B cell (primary cell): ENCODE results near the gene DDX20. TPM values are rescaled to one million over a fixed set of nuclear protein-coding genes. Genes with fewer than 3 reads are reported as not detected.

Source experiments
- ATAC-seq: fragments of 200-7000 bp; cut with Tn5 transposase; one replicate; pipeline ENCODE4 v1.10.0; 2021; ENCODE audit warnings: low read depth, mild to moderate bottlenecking, moderate number of reproducible peaks, moderate library complexity
- CTCF ChIA-PET: fragments of 350-600 bp; sonication (Branson Sonifier 250); formaldehyde crosslinking; loops from one replicate; lab custom pipeline; 2021; ENCODE audit warnings: antibody characterized with exemption, inconsistent platforms; lab: Charles Lee
- POLR2A ChIA-PET: fragments of 350-600 bp; sonication (Branson Sonifier 250); formaldehyde crosslinking; loops from one replicate; lab custom pipeline; 2021; ENCODE audit warnings: antibody characterized with exemption; lab: Charles Lee
- DNase-seq: peaks from one replicate; pipeline ENCODE4 v3.0.0; 2013
- H2AFZ ChIP-seq: 2 replicates; pipeline ENCODE4 v1.6.1; 2012; ENCODE audit warnings: mild to moderate bottlenecking, low read depth, low read length; ENCODE audit not compliant: insufficient read depth, poor library complexity, severe bottlenecking
- H3K27ac ChIP-seq, 2 donors: 1 replicate in 1 of 2; 2 replicates in 1 of 2; pipeline ENCODE4 v1.5.1; 2012 to 2013; ENCODE audit warnings: low read length in 2 of 2, mild to moderate bottlenecking in 2 of 2, moderate library complexity in 1 of 2
- H3K27me3 ChIP-seq, 4 experiments: fragments of 200-600 bp in 1 of 4; sonication (generic) in 1 of 4; replicated peaks in 1 of 4; 1 replicate in 2 of 4; 2 replicates in 2 of 4; pipeline versions ENCODE4 v1.6.1 to v1.7.0; 2013 to 2016; ENCODE audit warnings: low read length in 3 of 4, mild to moderate bottlenecking in 2 of 4, mixed read lengths in 1 of 4, moderate library complexity in 1 of 4; ENCODE audit not compliant: insufficient read depth in 4 of 4, control insufficient read depth in 3 of 4; ENCODE audit errors: control extremely low read depth in 1 of 4
- H3K36me3 ChIP-seq, 2 experiments: replicated peaks in 1 of 2; 1 replicate in 1 of 2; 2 replicates in 1 of 2; pipeline versions ENCODE4 v1.6.1 to v1.7.1; 2013; ENCODE audit warnings: low read length in 1 of 2; ENCODE audit not compliant: insufficient read depth in 2 of 2, control insufficient read depth in 1 of 2; ENCODE audit errors: control extremely low read depth in 1 of 2, extremely low read depth in 1 of 2
- H3K4me1 ChIP-seq, 2 donors: fragments of 200-600 bp in 1 of 2; sonication (generic) in 1 of 2; 1 replicate in 1 of 2; 2 replicates in 1 of 2; pipeline versions ENCODE4 v1.5.1 to v1.6.1; 2013 to 2017; ENCODE audit warnings: low read length in 2 of 2; ENCODE audit not compliant: control insufficient read depth in 2 of 2, insufficient read depth in 2 of 2
- H3K4me2 ChIP-seq: replicated peaks from 2 replicates; pipeline ENCODE3; 2012; ENCODE audit warnings: mild to moderate bottlenecking, low read depth, low read length; ENCODE audit not compliant: poor library complexity, severe bottlenecking
- H3K4me3 ChIP-seq, 5 experiments: fragments of 200-600 bp in 1 of 5; sonication (generic) in 1 of 5; 1 replicate in 3 of 5; 2 replicates in 2 of 5; pipeline versions ENCODE4 v1.5.1 to v1.7.0; 2011 to 2016; ENCODE audit warnings: low read length in 4 of 5, mild to moderate bottlenecking in 4 of 5, low read depth in 2 of 5, control low read depth in 1 of 5, moderate library complexity in 1 of 5; ENCODE audit not compliant: insufficient read depth in 1 of 5; ENCODE audit errors: control extremely low read depth in 1 of 5, extremely low read depth in 1 of 5
- H3K79me2 ChIP-seq: fragments of 200-600 bp; sonication (generic); one replicate; pipeline ENCODE4 v1.6.0; 2016; ENCODE audit warnings: low read length; ENCODE audit not compliant: control insufficient read depth, insufficient read depth
- H3K9ac ChIP-seq: fragments of 200-600 bp; sonication (generic); 2 replicates; pipeline ENCODE4 v1.6.1; 2017; ENCODE audit warnings: mild to moderate bottlenecking, low read length, moderate library complexity
- H3K9me3 ChIP-seq, 3 donors: one replicate each; pipeline versions ENCODE4 v1.6.1 to v1.7.1; 2013; ENCODE audit warnings: low read length in 2 of 3; ENCODE audit not compliant: control insufficient read depth in 2 of 3, insufficient read depth in 1 of 3; ENCODE audit errors: control extremely low read depth in 1 of 3
- H4K20me1 ChIP-seq: 2 replicates; pipeline ENCODE4 v1.6.0; 2012; ENCODE audit warnings: mild to moderate bottlenecking, low read length; ENCODE audit not compliant: insufficient read depth, control insufficient read depth, poor library complexity, severe bottlenecking
- H3K27ac Mint-ChIP-seq: one replicate; pipeline ENCODE4 v1.8.0; 2021; ENCODE audit warnings: mixed read lengths
- H3K27me3 Mint-ChIP-seq: one replicate; pipeline ENCODE4 v1.8.0; 2021; ENCODE audit warnings: mixed read lengths
- H3K4me1 Mint-ChIP-seq: one replicate; pipeline ENCODE4 v1.8.0; 2021; ENCODE audit warnings: mixed read lengths
- H3K4me3 Mint-ChIP-seq: one replicate; pipeline ENCODE4 v1.8.0; 2021; ENCODE audit warnings: mixed read lengths
- H3K9me3 Mint-ChIP-seq: one replicate; pipeline ENCODE4 v1.8.0; 2022; ENCODE audit warnings: mixed read lengths; ENCODE audit not compliant: insufficient read depth
- CTCF ChIP-seq: fragments of 200-600 bp; IDR thresholded peaks from one replicate; pipeline ENCODE4 v1.8.0; 2022; ENCODE audit warnings: antibody characterized with exemption, mild to moderate bottlenecking
- EZH2 ChIP-seq: IDR thresholded peaks from 2 replicates; pipeline ENCODE4 v1.6.1; 2012; ENCODE audit warnings: borderline replicate concordance, low read depth, mild to moderate bottlenecking, moderate library complexity, low read length; ENCODE audit not compliant: insufficient read depth, poor library complexity, severe bottlenecking
- WGBS: methylation state at CpG from one replicate; pipeline ENCODE4 v1.1.5; 2013; ENCODE audit warnings: missing lambda C conversion rate; ENCODE audit not compliant: insufficient coverage; 5-methylcytosine and 5-hydroxymethylcytosine counted together
- intact Hi-C: fragments of 100-400 bp; cut with micrococcal nuclease; formaldehyde crosslinking; loops from one replicate; pipeline ENCODE4 v1.10.0; 2022
- polyA minus RNA-seq: library from RNA; depleted of rRNA, polyadenylated mRNA; stranded (reverse); fragments of >200 nt; gene quantifications from 2 replicates; pipeline ENCODE4 v1.2.3, GENCODE V29; 2012
- polyA plus RNA-seq: library from polyadenylated mRNA; depleted of rRNA; stranded (reverse); fragments of >200 nt; gene quantifications from 2 replicates; pipeline ENCODE4 v1.2.3, GENCODE V29; 2012
- total RNA-seq, 2 donors: library from RNA; stranded (reverse); fragments of 120-200 nt in 1 of 2; gene quantifications; 1 replicate in 1 of 2; 2 replicates in 1 of 2; pipeline versions ENCODE4 v1.2.3 to v1.2.4, GENCODE V29; 2013 to 2022

Gene DDX20
- 22.3 and 24.6 TPM in 2 replicates for total RNA-seq
- 17.9 TPM for total RNA-seq (2013)
- 5.7 and 23.4 TPM in 2 replicates for polyA plus RNA-seq
- polyA minus RNA-seq = 14.6 and 27.8 TPM in 2 replicates

DNA sequence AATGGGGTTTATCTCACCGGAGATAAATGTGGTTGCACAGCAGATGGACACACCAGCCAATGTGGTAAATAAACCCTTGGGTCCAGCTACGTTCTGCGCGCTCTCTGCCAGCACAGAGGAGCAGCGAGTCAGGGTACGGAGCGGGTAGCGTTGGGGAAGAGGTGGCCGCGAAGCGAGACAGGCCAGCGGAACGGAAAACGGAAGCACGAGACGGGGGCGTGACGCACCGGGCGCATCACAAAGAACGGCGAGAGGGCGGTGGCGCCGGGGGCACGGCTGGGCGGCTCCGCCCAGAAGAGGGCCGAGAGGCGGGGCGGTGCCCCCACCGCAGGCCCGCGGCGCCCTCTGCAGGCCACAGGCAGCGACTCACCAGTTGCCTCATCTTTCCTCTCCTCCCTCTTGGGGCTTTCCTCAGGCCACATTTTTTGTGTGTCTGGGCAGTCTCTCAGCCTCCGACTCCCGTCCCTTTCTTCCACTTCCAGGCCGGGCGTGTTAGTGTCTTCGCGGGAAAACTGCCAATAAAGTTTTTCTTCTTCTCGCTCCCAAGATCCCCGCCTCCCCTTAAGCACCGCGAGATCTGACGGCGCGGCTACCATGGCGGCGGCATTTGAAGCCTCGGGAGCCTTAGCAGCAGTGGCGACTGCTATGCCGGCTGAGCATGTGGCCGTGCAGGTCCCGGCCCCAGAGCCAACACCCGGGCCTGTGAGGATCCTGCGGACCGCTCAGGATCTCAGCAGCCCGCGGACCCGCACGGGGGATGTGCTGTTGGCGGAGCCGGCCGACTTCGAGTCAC lies at the start of gene DDX20:
TSS of gene DDX20 (plus strand) at position 571 of the 793 bp plus-strand sequence. CDS start at position 595, 24 bp downstream.
- no peaks in the 10 kb centered on the region for H3K27me3 Mint-ChIP-seq
- Histone ChIP-seq H3K9ac (peak within 1 kb of the TSS; percentile 78), H2AFZ (peak within 1 kb of the TSS; percentile 84), H3K4me3 (peak within 1 kb of the TSS; percentile 62 to 95 (median 74)), H3K4me2 (peak within 1 kb of the TSS; percentile 80), H3K79me2 (peaks cover 37% of the 10 kb centered on the region), H3K4me1 (peaks cover 14 to 16% of the 10 kb centered on the region in 2 donors), H4K20me1 (peaks cover 6% of the 10 kb centered on the region), H3K9me3 (no peaks in the 10 kb centered on the region), H3K27ac (peak within 1 kb of the TSS; percentile 91 to 96), H3K27me3 (no peaks in the 10 kb centered on the region), H3K36me3 (peaks cover 2 to 27% of the 10 kb centered on the region in 2 experiments)
- H3K4me1 Mint-ChIP-seq = peaks cover 31% of the 10 kb centered on the region
- H3K27ac Mint-ChIP-seq = peak within 1 kb of the TSS; percentile 94
- peak within 1 kb of the TSS; percentile 88 for H3K4me3 Mint-ChIP-seq
- TF ChIP-seq CTCF (peak; percentile 95), EZH2 (no peak)
- DNase-seq (peak; percentile 98), ATAC-seq (peak; percentile 92)
- H3K9me3 Mint-ChIP-seq = no peaks in the 10 kb centered on the region
- WGBS = under 1% methylated on average over 67 of the region's 67 CpGs
- CTCF ChIA-PET = interaction anchor here (0.6 to 8.1 kb wide), 20 partner anchors 10 to 313 kb away, joined by 3 to 102 read pairs (median 4); partner anchors contain the start of gene INKA2
- intact Hi-C loops = loop anchor here (1.0 kb wide), 5 partner anchors 14 to 306 kb away; partner anchors contain the start of genes ATP5PB, INKA2 and WDR77
- POLR2A ChIA-PET = interaction anchor here (0.5 to 2.1 kb wide), 8 partner anchors 16 to 866 kb away, joined by 3 to 18 read pairs (median 4); partner anchors contain the start of gene INKA2
